Measurements from ENCODE around the gene PEX11A. TPM values are rescaled to one million over a fixed set of nuclear protein-coding genes. Genes with fewer than 3 reads are reported as not detected.

Gene PEX11A
- total and polyA plus RNA-seq, 2 donors (not counting 3 experiments of a cell fraction or from before 2014, with no cell fraction given), result 3.2 to 4.4 TPM

GRCh38 chr15:89640245-89640644 is 50.3 kb downstream of the PEX11A start:
- Histone ChIP-seq H3K27ac (ENCODE audit: insufficient read depth, low read depth, low read length) (no peak overlapping the region), H3K4me2 (ENCODE audit: insufficient read depth, low read length) (no peak overlapping the region), H4K20me1 (replicated peaks; ENCODE audit: control insufficient read depth, extremely low read depth, insufficient read depth, low read length) (no peaks in the 10 kb centered on the region), H2AFZ (ENCODE audit: low read depth, low read length) (no peak overlapping the region), H3K4me1 (ENCODE audit: control insufficient read depth, extremely low read depth, insufficient read depth, low read length) (no peaks in the 10 kb centered on the region), H3K9me1 (replicated peaks; ENCODE audit: control insufficient read depth, extremely low read depth, insufficient read depth, low read length) (no peaks in the 10 kb centered on the region), H3K36me3 (ENCODE audit: control insufficient read depth in 2 of 2, extremely low read depth in 1 of 2, insufficient read depth in 2 of 2, low read length in 2 of 2) (peaks cover 0 to 13% of the 10 kb centered on the region in 2 experiments), H3K9ac (replicated peaks; ENCODE audit: extremely low read depth, insufficient read depth, low read length) (no peak overlapping the region), H3K9me3 (replicated peaks; ENCODE audit: control insufficient read depth, insufficient read depth, low read length) (no peaks in the 10 kb centered on the region), H3K27me3 (ENCODE audit: control insufficient read depth in 2 of 2, insufficient read depth in 2 of 2, low read length in 2 of 2) (no peaks in the 10 kb centered on the region), H3K79me2 (ENCODE audit: control insufficient read depth, insufficient read depth, low read length) (no peaks in the 10 kb centered on the region), H3K4me3 (replicated peaks in 1 of 3; ENCODE audit: insufficient read depth in 1 of 3, low read depth in 1 of 3, low read length in 3 of 3) (no peak overlapping the region)
- CTCF ChIA-PET, result no interaction called here
- no peak for DNase-seq (ENCODE audit: low read depth, low spot score)
- POLR2A ChIA-PET, result no interaction called here
- TF ChIP-seq JUN (IDR thresholded peaks at IDR 0.05; ENCODE audit: borderline replicate concordance, insufficient read depth, insufficient read length, low read depth) (no peak), GATA2 (IDR thresholded peaks at IDR 0.05; ENCODE audit: insufficient read depth, insufficient read length, low read depth, low read length) (no peak), POLR2A (IDR thresholded peaks at IDR 0.05; ENCODE audit: low read depth, low read length) (no peak)
- intact Hi-C loops (cut with micrococcal nuclease), result no loop called here
- dilution Hi-C loops (cut with MboI; ENCODE audit: extremely low pct_ligation_motif_present, low sequenced_read_pairs), result no loop called here
- FAIRE-seq, result no peak
- no TSS peak for BruUV-seq (replicated peaks)

- ChIA-PET POLR2A (no interaction called here), CTCF (no interaction called here)
- H4K20me1 ChIP-seq (replicated peaks; ENCODE audit: control insufficient read depth, extremely low read depth, insufficient read depth, low read length), result no peaks in the 10 kb centered on the region
- no peak overlapping the region for H3K27ac ChIP-seq (ENCODE audit: insufficient read depth, low read depth, low read length)
- H3K27me3 ChIP-seq (ENCODE audit: control insufficient read depth in 2 of 2, insufficient read depth in 2 of 2, low read length in 2 of 2), result no peaks in the 10 kb centered on the region
- DNase-seq (ENCODE audit: low read depth, low spot score) (no peak), FAIRE-seq (no peak)
- intact Hi-C loops (cut with micrococcal nuclease), result no loop called here
- peaks cover 0 to 40% of the 10 kb centered on the region in 2 experiments for H3K36me3 ChIP-seq (ENCODE audit: control insufficient read depth in 2 of 2, extremely low read depth in 1 of 2, insufficient read depth in 2 of 2, low read length in 2 of 2)
- no peak overlapping the region for H2AFZ ChIP-seq (ENCODE audit: low read depth, low read length)
- no TSS peak for BruUV-seq (replicated peaks)
- H3K9me3 ChIP-seq (replicated peaks; ENCODE audit: control insufficient read depth, insufficient read depth, low read length), result no peaks in the 10 kb centered on the region
- H3K4me1 ChIP-seq (ENCODE audit: control insufficient read depth, extremely low read depth, insufficient read depth, low read length), result no peaks in the 10 kb centered on the region
- no peaks in the 10 kb centered on the region for H3K79me2 ChIP-seq (ENCODE audit: control insufficient read depth, insufficient read depth, low read length)
- no peak overlapping the region for H3K4me2 ChIP-seq (ENCODE audit: insufficient read depth, low read length)
- no peak for TF ChIP-seq MAX (IDR thresholded peaks at IDR 0.05; ENCODE audit: insufficient read depth, insufficient read length)
- no peak for TF ChIP-seq EZH2 (IDR thresholded peaks at IDR 0.05; ENCODE audit: borderline replicate concordance, low read depth, low read length, severe bottlenecking)
- no peak for TF ChIP-seq FOS (IDR thresholded peaks at IDR 0.05; ENCODE audit: borderline replicate concordance, insufficient read depth, low read length)
- TF ChIP-seq GATA2 (IDR thresholded peaks at IDR 0.05; ENCODE audit: insufficient read depth, insufficient read length, low read depth, low read length), result no peak
- no peak for TF ChIP-seq CTCF (IDR thresholded peaks at IDR 0.05; ENCODE audit: extremely low read depth in 1 of 2, insufficient read depth in 1 of 2, low read depth in 1 of 2, low read length in 2 of 2)
- no peak for TF ChIP-seq MYC (IDR thresholded peaks at IDR 0.05; ENCODE audit: low read depth, low read length)
- dilution Hi-C loops (cut with MboI; ENCODE audit: extremely low pct_ligation_motif_present, low sequenced_read_pairs), result no loop called here
- H3K9me1 ChIP-seq (replicated peaks; ENCODE audit: control insufficient read depth, extremely low read depth, insufficient read depth, low read length), result no peaks in the 10 kb centered on the region
- H3K9ac ChIP-seq (replicated peaks; ENCODE audit: extremely low read depth, insufficient read depth, low read length), result no peak overlapping the region
- H3K4me3 ChIP-seq (replicated peaks in 1 of 3; ENCODE audit: insufficient read depth in 1 of 3, low read depth in 1 of 3, low read length in 3 of 3), result no peak overlapping the region
Observed at GRCh38 chr15:89633585-89633984, 57.0 kb downstream of the PEX11A start.
